SU-DHL-6 (cell line): Measurements from ENCODE around the gene SKAP2.

Source experiments
- H2AFZ ChIP-seq: fragments of 200-600 bp; sonication (generic); 2 replicates; pipeline ENCODE4 v1.6.1; 2014; ENCODE audit warnings: low read depth, mild to moderate bottlenecking, moderate library complexity, mixed read lengths, antibody characterized with exemption, low read length; ENCODE audit not compliant: severe bottlenecking
- H3F3A ChIP-seq: fragments of 200-600 bp; shearing (Covaris generic); 2 replicates; pipeline ENCODE4 v1.6.0; 2016; ENCODE audit warnings: antibody characterized with exemption, mild to moderate bottlenecking; ENCODE audit not compliant: insufficient read depth
- H3K27ac ChIP-seq: fragments of 200-600 bp; sonication (generic); 2 replicates; pipeline ENCODE4 v1.5.1; 2016; ENCODE audit warnings: low read depth, mild to moderate bottlenecking, low read length, moderate library complexity, mixed read lengths
- H3K27me3 ChIP-seq: fragments of 200-600 bp; sonication (generic), shearing (Covaris generic); 2 replicates; pipeline ENCODE4 v1.6.0; 2014; ENCODE audit warnings: mild to moderate bottlenecking, low read length
- H3K36me3 ChIP-seq: fragments of 200-600 bp; sonication (generic); 2 replicates; pipeline ENCODE4 v1.6.1; 2014; ENCODE audit warnings: mild to moderate bottlenecking, low read length, mixed read lengths
- H3K4me2 ChIP-seq: fragments of 300-600, 200-600 bp; shearing (Covaris generic), sonication (generic); 2 replicates; pipeline ENCODE4 v1.6.0; 2014; ENCODE audit warnings: low read length, low read depth, mild to moderate bottlenecking; ENCODE audit not compliant: poor library complexity, severe bottlenecking
- H3K4me3 ChIP-seq: fragments of 200-600 bp; sonication (generic); 2 replicates; pipeline ENCODE4 v1.5.1; 2014; ENCODE audit warnings: antibody characterized with exemption, low read length, mild to moderate bottlenecking, mixed read lengths; ENCODE audit not compliant: insufficient read depth, poor library complexity, severe bottlenecking
- H3K79me2 ChIP-seq: fragments of 200-600 bp; sonication (generic); 2 replicates; pipeline ENCODE4 v1.6.1; 2014; ENCODE audit warnings: mild to moderate bottlenecking, low read length, moderate library complexity; ENCODE audit not compliant: insufficient read depth
- H3K9ac ChIP-seq: fragments of 200-600 bp; sonication (generic); 2 replicates; pipeline ENCODE4 v1.7.0; 2014; ENCODE audit warnings: mild to moderate bottlenecking, low read length
- H3K9me2 ChIP-seq: fragments of 200-600 bp; sonication (generic); replicated peaks from 2 replicates; pipeline ENCODE4 v1.6.1; 2014; ENCODE audit warnings: low read length; ENCODE audit not compliant: insufficient read depth
- H3K9me3 ChIP-seq: fragments of 200-600 bp; sonication (generic); 2 replicates; pipeline ENCODE4 v1.6.1; 2014; ENCODE audit warnings: low read length, mixed read lengths; ENCODE audit not compliant: insufficient read depth
- H4K20me1 ChIP-seq: fragments of 200-600 bp; sonication (generic); 2 replicates; pipeline ENCODE4 v1.6.1; 2014; ENCODE audit warnings: low read depth, mild to moderate bottlenecking, antibody characterized with exemption, low read length, moderate library complexity, mixed read lengths
- EZH2phosphoT487 ChIP-seq: fragments of 200-600 bp; sonication (generic), shearing (Covaris generic); conservative IDR thresholded peaks from 2 replicates; pipeline ENCODE4 v1.6.1; 2018; ENCODE audit warnings: mild to moderate bottlenecking, antibody characterized with exemption, low read length, moderate library complexity, mixed read lengths
- TF ChIP-seq, protein P1 (sequence below): fragments of 200-600 bp; sonication (generic); IDR thresholded peaks from one replicate; pipeline ENCODE4 v1.5.1; 2017; ENCODE audit warnings: antibody characterized with exemption, mild to moderate bottlenecking, low read length, moderate library complexity; ENCODE audit not compliant: insufficient read depth, poor library complexity, severe bottlenecking

The SKAP2 gene

DNA sequence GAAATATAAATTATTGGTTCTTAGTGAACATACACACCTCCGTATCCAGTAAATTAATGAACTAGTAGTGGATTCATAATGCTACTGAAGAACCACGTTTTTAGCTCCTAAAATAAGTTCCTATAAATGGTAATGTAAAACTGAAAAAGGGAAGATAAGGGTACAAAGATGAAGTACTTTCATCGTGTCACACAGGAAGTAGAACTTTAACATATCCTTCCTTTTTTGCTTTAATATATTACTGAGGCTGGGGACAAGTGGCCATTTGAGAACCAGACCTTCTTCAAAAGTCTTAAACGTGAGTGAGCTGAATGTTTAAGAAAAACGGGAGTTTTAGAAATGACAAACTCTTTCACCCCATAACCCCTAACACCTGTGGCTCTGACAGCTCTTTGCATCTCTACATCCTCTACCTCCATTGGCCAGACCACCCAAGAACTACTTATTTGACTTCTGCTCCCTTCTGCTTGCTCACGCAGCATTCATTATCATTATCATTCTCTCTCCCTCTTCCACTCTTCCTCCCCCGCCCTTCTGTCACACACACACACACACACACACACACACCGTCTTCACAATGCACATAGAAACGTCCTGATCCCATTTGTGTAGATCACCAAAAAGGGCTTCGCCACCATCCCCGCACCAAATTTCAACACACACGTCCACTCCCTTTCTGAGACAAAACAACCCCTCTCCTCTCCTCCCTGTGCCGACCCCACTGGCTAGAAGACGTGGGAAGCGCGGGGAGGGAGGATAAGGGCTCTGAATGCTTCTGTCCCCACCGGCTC, 677 bp downstream of the SKAP2 start:
- Histone ChIP-seq H2AFZ (peak overlapping the region; percentile 75), H3K9me2 (no peaks in the 10 kb centered on the region), H3K79me2 (peaks cover 54% of the 10 kb centered on the region), H3K9ac (peak overlapping the region; percentile 95), H4K20me1 (peaks cover 7% of the 10 kb centered on the region; the same call in 1 of the 2 replicates), H3K27ac (peak overlapping the region; percentile 85), H3F3A (peaks cover 38% of the 10 kb centered on the region; the same call in 1 of the 2 replicates), H3K4me3 (peak overlapping the region; percentile 98), H3K4me2 (peak overlapping the region; percentile 87), H3K36me3 (no peaks in the 10 kb centered on the region), H3K27me3 (no peaks in the 10 kb centered on the region), H3K9me3 (no peaks in the 10 kb centered on the region)
- TF ChIP-seq, protein P1, sequence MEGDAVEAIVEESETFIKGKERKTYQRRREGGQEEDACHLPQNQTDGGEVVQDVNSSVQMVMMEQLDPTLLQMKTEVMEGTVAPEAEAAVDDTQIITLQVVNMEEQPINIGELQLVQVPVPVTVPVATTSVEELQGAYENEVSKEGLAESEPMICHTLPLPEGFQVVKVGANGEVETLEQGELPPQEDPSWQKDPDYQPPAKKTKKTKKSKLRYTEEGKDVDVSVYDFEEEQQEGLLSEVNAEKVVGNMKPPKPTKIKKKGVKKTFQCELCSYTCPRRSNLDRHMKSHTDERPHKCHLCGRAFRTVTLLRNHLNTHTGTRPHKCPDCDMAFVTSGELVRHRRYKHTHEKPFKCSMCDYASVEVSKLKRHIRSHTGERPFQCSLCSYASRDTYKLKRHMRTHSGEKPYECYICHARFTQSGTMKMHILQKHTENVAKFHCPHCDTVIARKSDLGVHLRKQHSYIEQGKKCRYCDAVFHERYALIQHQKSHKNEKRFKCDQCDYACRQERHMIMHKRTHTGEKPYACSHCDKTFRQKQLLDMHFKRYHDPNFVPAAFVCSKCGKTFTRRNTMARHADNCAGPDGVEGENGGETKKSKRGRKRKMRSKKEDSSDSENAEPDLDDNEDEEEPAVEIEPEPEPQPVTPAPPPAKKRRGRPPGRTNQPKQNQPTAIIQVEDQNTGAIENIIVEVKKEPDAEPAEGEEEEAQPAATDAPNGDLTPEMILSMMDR: no peak
- no peak for TF ChIP-seq EZH2phosphoT487

DNA sequence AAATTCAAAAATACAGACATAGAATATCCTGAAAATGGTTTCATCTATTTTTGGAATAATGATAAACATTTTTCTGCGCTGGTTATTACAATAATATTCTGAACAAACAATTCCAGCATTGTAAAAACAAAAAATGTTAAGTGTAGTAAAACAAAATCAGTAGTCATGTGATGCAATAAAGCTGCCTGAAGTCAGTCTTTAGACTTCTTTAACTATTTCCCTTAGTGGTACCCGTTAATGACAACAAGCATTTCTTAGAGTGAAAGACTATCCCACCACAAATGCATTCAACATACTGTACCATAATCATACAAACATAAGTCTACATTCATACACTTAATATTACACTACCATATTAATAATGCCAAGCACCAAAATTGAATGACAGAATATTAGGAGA, 1.6 kb downstream of the SKAP2 start:
- Histone ChIP-seq H2AFZ (no peak overlapping the region), H3K4me3 (peak overlapping the region; percentile 98)

DNA sequence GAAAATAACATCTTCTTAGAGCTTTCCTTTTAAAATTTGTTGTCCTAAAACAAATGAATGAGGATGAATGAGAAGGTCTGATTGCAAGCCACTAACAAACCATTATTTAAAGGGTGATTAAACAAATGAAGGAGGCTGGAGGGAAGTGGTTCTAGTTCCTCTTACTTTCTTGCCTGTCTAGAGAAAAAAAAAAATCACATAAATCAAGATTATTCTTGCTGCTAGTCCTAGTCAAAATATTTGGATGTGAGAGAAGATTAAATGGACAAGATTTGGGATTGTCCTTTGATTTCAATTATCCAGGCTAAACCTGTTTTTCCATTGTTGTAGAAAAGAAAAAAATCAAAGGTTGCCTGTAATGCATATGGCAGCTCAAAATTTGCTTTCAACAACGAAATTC, 3.3 kb downstream of the SKAP2 start:
- H3K27me3 ChIP-seq: no peaks in the 10 kb centered on the region

More for the DNA sequence above, 1.6 kb downstream of the SKAP2 start:
- Histone ChIP-seq H3K9ac (peak overlapping the region; percentile 95), H3F3A (peaks cover 38% of the 10 kb centered on the region; the same call in 1 of the 2 replicates), H3K9me3 (no peaks in the 10 kb centered on the region), H4K20me1 (peaks cover 7% of the 10 kb centered on the region; the same call in 1 of the 2 replicates), H3K79me2 (peaks cover 62% of the 10 kb centered on the region), H3K27ac (peak overlapping the region; percentile 85), H3K9me2 (no peaks in the 10 kb centered on the region), H3K4me2 (peak overlapping the region; percentile 87), H3K36me3 (no peaks in the 10 kb centered on the region), H3K27me3 (no peaks in the 10 kb centered on the region)
- TF ChIP-seq, protein P1: no peak
- TF ChIP-seq EZH2phosphoT487: no peak

More for the DNA sequence above, 3.3 kb downstream of the SKAP2 start:
- Histone ChIP-seq H3K4me3 (no peak overlapping the region), H4K20me1 (peaks cover 7% of the 10 kb centered on the region; the same call in 1 of the 2 replicates), H2AFZ (no peak overlapping the region), H3K79me2 (peaks cover 74% of the 10 kb centered on the region), H3K9ac (no peak overlapping the region), H3K36me3 (no peaks in the 10 kb centered on the region), H3K9me3 (no peaks in the 10 kb centered on the region), H3K9me2 (no peaks in the 10 kb centered on the region), H3K4me2 (peak overlapping the region; percentile 87), H3F3A (peaks cover 44% of the 10 kb centered on the region), H3K27ac (0 out of 2 replicates have a peak overlapping the region, but pooled peaks have one; percentile 3)
- no peak for TF ChIP-seq EZH2phosphoT487
- TF ChIP-seq, protein P1: no peak
